NCI-H2196 (cell line): ENCODE results near the gene AK9.
"Not testable (repeated sequence)": the region's sequence is repeated elsewhere in the genome, so short reads cannot be mapped to it uniquely, and the experiment has no call there.

Experiments
- DNase-seq: peaks from one replicate; lab custom pipeline; 2025; ENCODE audit not compliant: unreplicated experiment; lab: John Stamatoyannopoulos, UW

Gene AK9

DNA sequence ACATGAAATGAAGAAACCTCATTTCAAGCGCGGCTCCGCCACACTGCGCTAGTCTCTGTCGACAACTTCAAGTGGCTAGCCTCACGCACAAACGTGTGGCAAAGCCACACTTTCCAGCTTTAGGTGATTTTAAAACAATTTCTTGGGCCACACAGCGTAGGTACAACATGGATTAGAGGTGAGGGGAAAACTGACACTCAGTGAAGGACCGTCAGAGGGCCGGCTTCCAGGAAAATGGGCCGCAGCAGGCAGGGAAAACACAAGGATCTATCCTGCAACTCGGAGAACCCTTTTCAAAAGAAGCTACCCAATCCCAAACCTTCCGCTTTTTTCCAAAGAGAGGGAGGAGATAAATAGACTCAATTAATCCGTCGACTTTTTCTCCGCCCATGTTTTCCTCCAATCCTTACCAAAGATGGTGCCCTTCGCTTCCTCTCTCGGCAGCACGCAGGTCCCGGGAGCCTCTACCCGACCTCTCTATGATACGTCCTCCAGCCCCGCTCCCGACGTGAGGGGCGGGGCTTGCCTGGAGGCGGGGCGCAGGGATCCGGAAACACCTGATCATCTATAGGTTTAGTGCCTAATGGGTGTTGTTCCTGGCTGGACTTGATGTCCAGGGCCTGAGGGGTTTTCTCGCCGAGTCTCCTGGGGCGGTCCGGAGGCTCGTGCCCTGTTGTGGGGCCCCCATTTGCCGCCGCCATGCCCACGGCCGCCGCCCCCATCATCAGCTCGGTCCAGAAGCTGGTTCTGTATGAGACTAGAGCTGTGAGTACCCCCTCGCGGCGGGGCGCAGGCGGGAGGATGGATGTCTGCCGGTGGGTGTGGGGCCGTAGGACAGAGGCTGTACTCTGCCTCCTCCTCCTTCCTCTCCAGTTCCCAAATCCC, at the start of gene AK9, which contains the start of gene FIG4:
TSS of gene AK9 (minus strand) at position 466 of the 885 bp plus-strand sequence. CDS start 15,457 bp downstream, outside the sequence.
TSS of gene FIG4 (plus strand) at position 560 of the 885 bp plus-strand sequence. CDS start at position 700, 140 bp downstream.
- peak; percentile 95 for DNase-seq

DNA sequence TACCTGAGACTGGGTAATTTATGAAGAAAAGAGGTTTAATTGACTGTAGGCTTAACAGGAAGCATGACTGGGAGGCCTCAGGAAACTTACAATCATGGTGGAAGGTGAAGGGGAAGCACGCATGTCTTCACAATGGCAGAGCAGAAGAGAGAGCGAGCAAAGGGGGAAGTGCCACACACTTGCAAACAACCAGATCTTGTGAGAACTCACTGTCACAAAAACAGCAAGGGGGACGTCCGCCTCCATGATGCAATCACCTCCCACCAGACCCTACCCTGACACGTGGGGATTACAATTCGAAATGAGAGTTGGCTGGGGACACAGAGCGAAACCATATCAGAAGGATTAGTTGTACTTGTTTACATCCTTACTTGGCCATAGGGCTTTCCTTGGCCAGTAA, 49.8 kb upstream of the AK9 start:
- DNase-seq: no peak

DNA sequence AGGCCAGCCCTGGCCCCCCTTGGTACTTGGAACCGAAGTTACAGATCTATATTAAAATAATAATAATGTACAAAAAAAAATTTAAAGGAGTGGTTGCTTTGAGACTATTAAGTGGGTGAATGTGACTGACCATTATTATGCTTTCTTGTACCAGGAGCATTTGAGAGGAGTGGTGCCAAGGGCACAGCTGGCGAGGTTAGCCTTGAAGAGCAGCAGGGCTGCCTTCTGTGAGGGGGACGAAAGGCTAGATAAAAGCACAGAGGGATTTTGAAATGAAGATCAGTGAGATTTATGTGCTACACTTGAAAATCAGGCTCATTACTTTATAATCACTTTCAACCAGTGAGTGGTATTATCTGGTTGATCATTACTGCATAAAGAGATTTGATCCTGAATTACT, 48.7 kb upstream of the AK9 start:
- no peak for DNase-seq

DNA sequence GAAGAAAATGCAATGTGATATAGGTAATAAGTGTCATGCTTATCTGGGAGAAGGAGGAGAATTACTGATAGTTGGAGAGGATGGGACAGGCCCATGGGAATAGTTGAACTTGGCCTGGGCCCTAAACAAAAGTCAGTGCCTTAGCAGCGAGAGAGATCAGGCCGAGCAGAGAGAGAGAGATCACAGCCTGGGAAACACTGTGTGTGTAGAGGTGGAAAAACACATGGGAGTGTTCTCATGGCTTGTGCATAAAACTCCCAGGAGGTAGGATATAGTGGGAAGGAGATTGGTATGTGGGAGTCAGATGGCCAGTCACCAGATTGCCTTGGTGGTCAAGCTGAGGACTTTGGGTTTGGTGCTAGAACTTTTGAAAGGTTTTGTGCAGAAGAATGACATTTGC, 47.7 kb upstream of the AK9 start:
- no peak for DNase-seq

DNA sequence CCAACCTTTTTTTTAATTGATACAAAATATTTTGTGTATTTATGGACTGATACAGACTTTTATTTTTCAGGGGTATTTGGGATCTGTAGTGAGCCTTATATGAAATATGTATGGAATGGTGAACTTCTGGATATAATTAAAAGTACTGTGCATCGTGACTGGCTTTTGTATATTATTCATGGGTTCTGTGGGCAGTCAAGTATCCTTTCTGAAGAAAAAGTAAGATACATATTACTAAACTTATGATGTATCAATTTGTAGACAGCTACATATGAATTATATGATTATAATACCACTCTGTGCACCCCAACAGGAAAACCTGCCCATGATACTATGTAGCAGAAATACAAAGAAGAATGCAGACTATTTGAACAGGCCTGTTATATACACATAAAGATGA, 47.3 kb upstream of the AK9 start:
- no peak for DNase-seq

DNA sequence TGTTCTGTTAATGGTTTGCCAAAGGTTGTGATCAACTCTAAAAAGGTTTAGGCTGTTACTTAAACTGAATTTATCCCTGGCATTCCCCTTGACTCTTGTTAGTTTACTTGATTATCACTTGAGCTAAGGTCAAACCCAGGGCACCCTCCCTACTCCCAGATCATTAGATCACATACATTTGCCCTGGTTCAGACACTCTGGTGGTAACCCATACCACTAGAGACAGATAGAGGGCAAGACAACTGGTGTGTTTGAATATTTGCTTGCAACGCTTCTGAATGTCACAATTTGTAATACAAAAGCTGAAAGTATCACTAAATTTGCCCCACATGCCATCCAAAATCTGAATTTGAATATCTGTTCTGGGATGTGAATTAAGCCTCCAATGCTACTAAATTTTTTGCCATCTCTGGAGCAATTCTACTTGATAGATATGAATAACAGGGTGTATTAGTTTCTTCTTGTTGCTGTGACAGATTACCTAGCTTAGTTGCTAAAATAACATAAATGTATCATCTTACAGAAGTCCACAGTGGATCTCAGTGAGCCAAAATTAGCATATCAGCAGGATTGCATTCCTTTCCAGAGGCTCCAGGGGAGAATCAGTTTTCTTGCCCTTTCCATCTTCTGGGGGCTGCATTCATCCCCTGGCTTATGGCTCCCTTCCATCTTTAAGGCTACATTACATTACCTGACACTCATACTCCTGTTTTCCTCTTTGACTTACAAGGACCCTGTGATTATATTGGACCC, 45.4 kb upstream of the AK9 start:
- no peak for DNase-seq

DNA sequence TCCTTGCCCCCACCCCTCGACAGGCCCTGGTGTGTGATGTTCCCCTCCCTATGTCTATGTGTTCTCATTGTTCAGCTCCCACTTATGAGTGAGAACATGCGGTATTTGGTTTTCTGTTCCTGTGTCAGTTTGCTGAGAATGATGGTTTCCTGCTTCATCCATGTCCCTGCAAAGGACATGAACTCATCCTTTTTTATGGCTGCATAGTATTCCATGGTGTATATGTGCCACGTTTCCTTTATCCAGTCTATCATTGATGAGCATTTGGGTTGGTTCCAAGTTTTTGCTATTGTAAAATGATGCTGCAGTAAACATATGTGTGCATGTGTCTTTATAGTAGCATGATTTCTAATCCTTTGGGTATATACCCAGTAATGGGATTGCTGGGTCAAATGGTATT, 34.2 kb upstream of the AK9 start:
- not testable (repeated sequence) for DNase-seq

DNA sequence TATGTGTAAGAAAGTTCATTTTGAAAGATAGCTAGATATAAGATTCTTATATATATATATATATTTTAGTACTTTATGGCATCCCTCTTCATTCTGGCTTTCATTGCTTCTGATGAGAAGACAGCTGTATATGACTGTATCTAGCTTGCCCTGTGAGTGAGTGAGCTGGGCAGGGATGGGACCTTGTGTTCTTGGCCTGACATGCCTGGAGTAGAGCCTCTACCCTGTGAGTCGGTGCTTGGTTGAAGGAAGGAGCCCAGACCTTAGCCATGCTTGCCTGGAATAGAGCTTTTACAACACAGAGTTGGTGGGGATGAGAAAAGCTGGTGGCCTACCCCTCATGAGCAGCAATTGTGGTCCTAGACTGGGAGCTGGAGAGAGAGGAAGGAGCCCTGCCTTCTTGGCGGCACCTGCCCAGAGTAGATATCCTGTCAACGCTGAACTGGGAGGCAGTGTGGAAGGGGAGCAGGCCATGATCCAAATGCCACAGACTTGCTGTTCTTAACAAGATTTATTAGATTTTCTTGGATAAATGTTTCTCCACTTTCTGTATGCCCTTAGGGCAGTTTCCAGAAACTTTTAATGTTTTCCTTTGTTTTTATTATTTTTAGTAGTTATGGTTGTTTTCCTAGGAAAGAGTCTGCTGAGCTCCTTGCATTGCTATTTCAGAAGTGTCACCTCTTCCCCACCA, 31.7 kb upstream of the AK9 start:
- no peak for DNase-seq

DNA sequence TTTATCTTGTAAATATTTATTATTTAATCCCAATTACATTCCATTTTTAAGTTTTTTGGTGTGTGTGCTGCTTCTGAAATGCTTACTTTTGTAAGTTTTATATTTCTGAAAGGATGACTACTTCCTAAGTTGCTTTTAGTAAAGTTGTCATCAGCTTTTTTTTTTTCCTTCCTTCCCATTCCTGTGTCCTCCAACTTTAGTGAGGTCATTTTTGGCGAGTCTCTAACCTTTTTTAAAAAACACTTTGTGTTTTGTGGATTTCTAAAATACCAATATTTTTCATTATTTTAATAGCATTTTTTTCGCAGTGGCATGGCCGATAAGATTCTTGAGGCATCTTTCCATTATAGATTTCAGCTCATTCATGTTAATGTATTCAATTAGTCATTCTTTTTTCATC, 31.0 kb upstream of the AK9 start:
- DNase-seq: no peak

DNA sequence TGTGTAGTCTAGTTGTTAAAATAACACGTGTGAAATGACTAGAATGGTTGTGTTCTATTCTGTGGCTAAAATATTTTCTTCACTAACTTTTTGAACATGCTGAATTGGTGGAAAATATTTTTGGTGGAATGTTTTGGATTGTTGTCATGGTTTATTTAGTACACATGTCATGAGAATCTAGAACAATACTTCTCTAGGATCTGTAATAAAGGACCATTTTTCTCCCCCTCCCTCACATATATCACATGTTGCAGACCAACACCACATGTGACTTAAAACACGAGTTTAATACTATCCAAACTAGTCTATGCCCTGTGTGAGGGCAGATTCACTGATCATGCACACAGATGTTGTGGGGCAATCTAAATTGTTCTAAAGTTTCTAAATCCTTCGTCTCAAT, 29.3 kb upstream of the AK9 start:
- no peak for DNase-seq

DNA sequence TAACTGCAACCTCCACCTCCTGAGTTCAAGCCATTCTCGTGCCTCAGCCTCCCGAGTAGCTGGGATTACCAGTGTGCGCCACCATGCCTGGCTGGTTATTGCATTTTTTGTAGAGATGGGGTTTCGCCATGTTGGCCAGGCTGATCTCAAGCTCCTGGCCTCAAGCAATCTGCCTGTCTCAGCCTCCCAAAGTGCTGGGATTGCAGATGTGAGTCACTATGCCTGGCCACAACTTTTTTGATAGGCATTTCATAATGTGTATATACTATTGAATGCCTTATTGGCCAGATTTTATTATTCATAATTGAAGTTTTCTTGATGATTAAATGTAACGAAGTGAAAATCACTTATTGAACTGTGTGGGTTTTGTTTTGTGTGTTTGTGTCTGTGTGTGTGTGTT, 28.0 kb upstream of the AK9 start:
- DNase-seq: no peak

DNA sequence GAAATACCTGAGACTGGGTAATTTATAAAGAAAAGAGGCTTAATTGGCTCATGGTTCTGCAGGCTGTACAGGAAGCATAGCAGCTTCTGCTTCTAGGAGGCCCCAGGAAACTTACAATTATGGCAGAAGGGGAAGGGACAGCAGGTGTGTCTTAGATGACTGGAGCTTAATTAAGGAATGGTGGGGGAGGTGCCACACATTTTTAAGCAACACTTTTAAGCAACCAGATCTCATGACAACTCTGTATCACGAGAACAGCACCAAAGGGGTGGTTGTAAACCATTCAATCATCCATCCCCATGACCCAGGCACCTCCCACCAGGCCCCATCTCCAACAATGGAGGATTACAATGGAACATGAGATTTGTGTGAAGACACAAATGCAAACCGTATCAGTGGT, 27.0 kb upstream of the AK9 start:
- DNase-seq: no peak

DNA sequence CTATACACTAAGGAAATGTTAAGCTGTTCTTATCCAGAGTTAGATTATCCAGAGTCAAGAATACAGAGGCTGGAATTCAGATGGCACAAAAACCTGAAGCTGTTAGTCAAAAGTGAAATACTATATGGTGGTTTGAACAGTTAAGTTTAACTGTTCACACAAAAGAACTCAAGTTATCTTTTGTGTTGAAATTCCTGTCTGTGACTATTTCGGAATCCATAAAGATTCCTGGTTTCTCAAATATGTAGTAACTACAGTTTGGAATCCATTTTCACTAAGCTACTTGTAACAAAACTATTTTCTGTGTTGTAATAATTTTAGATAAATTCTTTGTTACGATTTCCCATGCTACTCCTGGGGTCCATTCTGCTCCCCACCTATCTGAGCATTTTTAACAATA, 24.6 kb upstream of the AK9 start:
- no peak for DNase-seq

DNA sequence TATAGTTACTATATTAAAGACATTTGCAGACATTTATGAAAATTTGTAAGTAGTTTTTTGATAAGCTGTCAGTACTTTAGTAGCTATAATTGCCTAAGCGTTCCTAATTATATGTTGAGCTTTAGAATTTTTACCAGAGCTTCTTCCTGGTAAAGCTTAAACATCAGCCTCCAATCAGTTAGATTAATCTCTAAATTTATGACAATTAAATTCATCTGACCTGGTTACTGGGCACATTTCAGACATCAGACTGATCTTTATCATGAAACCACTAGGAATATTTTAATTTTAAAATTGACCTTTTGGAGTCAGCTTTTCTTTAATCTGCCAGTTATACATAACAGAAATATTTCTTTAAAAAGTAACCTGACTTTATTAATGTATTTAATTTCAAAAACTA, 23.6 kb upstream of the AK9 start:
- DNase-seq: no peak

DNA sequence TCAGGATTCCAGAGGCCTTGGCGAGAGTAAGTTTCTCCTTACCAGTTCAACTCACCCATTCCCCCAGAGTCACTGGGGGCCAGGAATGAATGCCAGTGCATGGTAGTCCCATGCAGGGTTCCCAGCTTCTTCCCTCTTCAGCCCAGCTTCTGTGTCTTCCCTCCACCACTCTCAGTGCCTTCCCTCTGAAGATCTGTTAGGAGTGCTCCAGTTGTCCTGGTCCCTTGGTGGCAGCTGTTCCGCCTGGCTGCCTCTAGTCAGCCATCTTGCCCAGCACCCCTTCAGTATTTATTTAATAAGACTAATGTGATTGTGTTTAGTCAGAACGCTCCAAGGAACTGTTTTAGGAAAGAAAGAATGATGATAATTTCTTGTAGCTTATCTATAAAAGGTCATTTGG, 23.2 kb upstream of the AK9 start:
- no peak for DNase-seq

DNA sequence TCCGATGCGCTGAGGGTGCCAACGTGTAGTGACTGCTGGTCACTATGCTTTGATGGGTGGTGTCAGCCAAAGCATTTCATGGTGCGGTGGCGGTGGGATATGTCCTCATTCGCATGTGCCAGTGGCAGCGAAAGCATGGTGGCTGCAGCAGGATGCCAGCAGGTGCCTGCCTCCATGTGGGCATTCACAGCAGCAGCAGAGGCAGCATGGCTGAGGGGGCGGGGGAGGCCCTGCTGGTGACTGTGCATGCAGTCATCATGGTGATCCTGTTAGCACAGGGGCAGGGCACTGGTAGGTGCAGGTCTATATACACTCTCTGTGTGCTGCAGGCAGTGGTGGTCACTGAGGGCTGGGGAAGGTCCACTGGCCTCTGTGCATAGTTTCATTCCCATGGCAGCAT, 22.1 kb upstream of the AK9 start:
- no peak for DNase-seq

DNA sequence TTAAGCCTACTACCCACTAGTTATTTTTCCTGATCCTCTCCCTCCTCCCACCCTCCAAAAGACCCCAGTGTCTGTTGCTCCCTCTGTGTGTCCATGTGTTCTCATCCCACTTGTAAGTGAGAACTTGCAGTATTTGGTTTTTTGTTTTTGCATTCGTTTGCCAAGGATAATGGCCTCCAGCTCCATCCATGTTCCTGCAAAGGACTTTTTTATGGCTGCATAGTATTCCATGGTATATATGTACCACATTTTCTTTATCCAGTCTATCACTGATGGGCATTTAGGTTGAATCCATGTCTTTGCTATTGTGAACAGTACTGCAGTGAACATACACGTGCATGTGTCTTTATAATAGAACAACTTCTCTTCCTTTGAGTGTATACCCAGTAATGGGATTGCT, 17.1 kb upstream of the AK9 start:
- DNase-seq: not testable (repeated sequence)

DNA sequence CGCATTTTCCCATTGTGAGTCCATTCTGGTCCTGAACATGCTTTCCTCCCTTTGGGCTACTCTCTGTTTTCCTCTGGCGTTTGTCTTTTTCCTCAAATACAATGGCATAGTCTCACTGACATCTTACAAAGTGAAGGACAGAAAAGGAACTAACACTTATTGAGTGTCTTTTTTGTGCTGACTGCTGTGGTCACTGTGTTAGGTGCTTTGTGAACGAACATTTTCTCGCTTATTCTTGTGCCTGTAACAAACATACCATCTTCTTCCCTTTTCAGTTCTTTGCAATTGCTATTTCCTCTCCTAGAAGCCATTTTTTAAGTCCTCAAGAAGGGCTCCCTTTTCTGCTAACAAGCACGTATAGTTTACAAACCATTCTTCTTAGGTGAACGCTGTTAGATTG, 15.5 kb upstream of the AK9 start:
- DNase-seq: no peak

DNA sequence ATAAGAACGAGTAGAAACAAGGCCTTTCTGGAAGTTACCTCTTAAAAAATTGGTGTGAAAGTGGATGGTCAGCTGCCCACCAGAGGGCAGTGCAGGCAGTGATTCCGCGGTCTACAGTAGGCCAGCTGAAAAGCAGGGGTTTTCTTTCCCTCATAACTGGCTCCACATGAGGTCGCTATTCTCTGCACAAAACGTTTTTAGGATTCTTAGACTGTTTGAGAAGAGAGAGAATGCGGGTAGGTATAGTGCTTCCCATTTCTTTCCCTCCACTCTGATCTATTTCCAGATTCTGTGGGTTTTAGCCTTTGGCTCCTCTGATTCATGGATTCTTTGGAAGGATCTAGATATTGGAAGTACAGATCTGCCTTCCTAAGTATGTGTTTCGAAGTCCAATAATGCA, 14.3 kb upstream of the AK9 start:
- DNase-seq: peak; percentile 89

DNA sequence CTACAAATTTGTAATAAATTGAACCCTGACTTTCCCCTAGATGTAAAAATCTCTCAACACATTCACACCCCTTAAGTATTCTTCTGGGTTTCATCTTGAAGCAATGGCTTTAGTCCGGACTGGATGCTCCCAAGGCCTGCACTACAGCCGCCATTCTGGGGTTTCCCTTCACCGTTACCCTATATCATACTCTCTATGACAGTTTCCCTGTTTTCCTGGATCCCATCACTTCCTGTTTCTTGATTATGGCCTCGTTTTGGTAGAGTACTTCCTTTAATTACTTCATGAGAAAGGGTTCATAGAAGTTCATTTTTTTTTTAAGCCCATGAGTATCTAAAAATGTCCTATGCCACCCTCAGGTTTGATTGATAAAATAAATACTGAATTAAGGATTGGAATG, 11.8 kb upstream of the AK9 start:
- DNase-seq: no peak

DNA sequence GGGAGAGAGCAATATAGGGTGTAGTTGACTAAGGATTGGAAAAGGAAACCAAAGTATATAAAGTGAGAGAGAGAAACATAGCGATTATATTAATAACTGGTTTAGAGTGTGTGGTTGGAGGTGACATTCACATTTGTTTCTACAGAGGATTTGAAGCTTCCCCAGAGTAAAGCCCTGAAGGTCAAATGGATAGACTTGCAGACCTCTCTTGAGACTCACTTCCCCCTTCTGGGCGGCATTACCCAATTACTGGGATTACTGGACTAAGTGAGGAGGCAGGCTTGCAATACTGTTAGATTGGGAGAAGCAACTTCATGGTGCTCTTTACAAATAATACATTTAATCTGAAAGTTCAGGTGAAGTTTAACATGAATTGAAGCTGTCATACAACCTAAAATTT, 10.8 kb upstream of the AK9 start:
- DNase-seq: no peak

DNA sequence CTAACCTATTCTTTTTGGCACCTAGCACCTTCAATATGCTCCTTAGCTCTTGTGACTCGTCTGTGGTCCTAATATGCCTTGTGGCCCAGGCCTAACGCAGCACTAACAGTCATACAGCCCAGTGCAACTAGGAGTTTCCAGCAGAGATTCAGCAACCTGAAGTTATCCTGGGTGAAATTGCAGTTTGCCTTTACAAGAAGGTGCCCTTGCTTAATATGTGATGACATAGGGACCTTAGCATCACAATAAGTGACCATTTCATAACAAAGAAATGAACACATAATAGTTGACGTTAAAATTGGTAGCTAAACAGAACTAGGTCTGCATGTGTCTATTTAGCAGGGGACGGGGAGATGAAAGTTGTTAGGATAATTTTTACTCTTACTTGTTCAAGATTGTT, 10.2 kb upstream of the AK9 start:
- DNase-seq: no peak
